Effector memory CD4-positive, alpha-beta T cell (primary cell): ENCODE data around the gene WNT10A.
"Not testable (repeated sequence)": the region's sequence is repeated elsewhere in the genome, so short reads cannot be mapped to it uniquely, and the experiment has no call there.

Experiments
- DNase-seq, 3 donors: peaks; one replicate each; pipeline ENCODE4 v3.0.0-alpha.2; 2020
- H3K27ac ChIP-seq: 2 replicates; pipeline ENCODE4 v1.7.0; 2013; ENCODE audit warnings: mild to moderate bottlenecking, low read length, moderate library complexity; ENCODE audit not compliant: insufficient read depth, poor library complexity, severe bottlenecking
- H3K27me3 ChIP-seq: replicated peaks from 2 replicates; pipeline ENCODE4 v1.7.0; 2013; ENCODE audit warnings: mild to moderate bottlenecking, low read length; ENCODE audit not compliant: insufficient read depth, control insufficient read depth, poor library complexity, severe bottlenecking
- H3K36me3 ChIP-seq: 2 replicates; pipeline ENCODE4 v1.7.0; 2013; ENCODE audit warnings: mild to moderate bottlenecking, low read length, moderate library complexity; ENCODE audit not compliant: control insufficient read depth, insufficient read depth
- H3K4me1 ChIP-seq: 2 replicates; pipeline ENCODE4 v1.7.0; 2013; ENCODE audit warnings: low read length, mild to moderate bottlenecking; ENCODE audit not compliant: control insufficient read depth, insufficient read depth, poor library complexity, severe bottlenecking
- H3K4me3 ChIP-seq: 2 replicates; pipeline ENCODE4 v1.7.0; 2013; ENCODE audit warnings: low read length, low read depth, mild to moderate bottlenecking; ENCODE audit not compliant: insufficient read depth, poor library complexity, severe bottlenecking
- H3K9me3 ChIP-seq: 2 replicates; pipeline ENCODE4 v1.7.0; 2013; ENCODE audit warnings: mild to moderate bottlenecking, low read length, moderate library complexity; ENCODE audit not compliant: control insufficient read depth
- total RNA-seq, 3 donors: gene quantifications; one replicate each; lab custom pipeline; 2026; lab: John Stamatoyannopoulos, UW

Gene WNT10A
- total RNA-seq: 9.1 to 14.2 (median 12.8) reads per million in 3 donors

- H3K27ac ChIP-seq: peak within 1 kb of the TSS; percentile 84
- peak within 1 kb of the TSS; percentile 58 for H3K4me3 ChIP-seq
- DNase-seq: peak; percentile 85 to 89 (median 86)
These were observed at the start of gene WNT10A for GRCh38 chr2:218880102-218880858. Gene WNT10A, plus strand, starts transcription at chr2:218880852. Its CDS starts 144 bp downstream, at chr2:218880996.

GRCh38 chr2:218831378-218831990, 49.2 kb upstream of the WNT10A start, which contains the start of gene PRKAG3:
Gene PRKAG3, minus strand, starts transcription at chr2:218831803.
- no peaks in the 10 kb centered on the region for H3K4me1 ChIP-seq
- no peak for DNase-seq
- H3K36me3 ChIP-seq: no peaks in the 10 kb centered on the region
- no peak within 1 kb of the TSS for H3K4me3 ChIP-seq
- H3K27ac ChIP-seq: no peak within 1 kb of the TSS
- peaks cover 10% of the 10 kb centered on the region for H3K27me3 ChIP-seq
- H3K9me3 ChIP-seq: no peaks in the 10 kb centered on the region

More at GRCh38 chr2:218880102-218880858, at the start of gene WNT10A:
- H3K4me1 ChIP-seq: peaks cover 54% of the 10 kb centered on the region
- H3K27me3 ChIP-seq: no peaks in the 10 kb centered on the region
- no peaks in the 10 kb centered on the region for H3K36me3 ChIP-seq
- H3K9me3 ChIP-seq: no peaks in the 10 kb centered on the region

DNA sequence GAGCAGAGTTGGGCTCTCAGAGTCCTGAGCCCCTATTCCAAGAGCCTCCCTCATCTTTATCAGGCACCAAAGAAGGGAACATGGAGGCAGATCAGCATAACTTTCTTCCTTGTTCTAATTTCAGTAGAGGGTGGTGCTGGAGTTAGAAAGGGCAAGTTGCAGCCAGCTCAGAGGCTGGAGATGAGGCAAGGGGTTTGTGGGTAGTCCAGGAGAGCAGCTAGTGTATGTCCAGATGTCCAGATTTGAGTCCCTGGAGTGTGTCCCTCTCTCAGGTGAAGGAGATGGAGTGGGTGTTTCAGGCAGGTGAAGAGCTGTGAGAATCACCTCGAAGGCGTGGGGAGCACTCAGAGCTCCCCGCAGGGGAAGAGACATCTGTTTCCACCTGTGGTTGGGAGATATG, 48.6 kb upstream of the WNT10A start:
- H3K36me3 ChIP-seq: no peaks in the 10 kb centered on the region
- peaks cover 10% of the 10 kb centered on the region for H3K27me3 ChIP-seq
- H3K9me3 ChIP-seq: no peaks in the 10 kb centered on the region
- H3K4me1 ChIP-seq: no peaks in the 10 kb centered on the region
- H3K4me3 ChIP-seq: no peak overlapping the region
- H3K27ac ChIP-seq: no peak overlapping the region
- no peak for DNase-seq

DNA sequence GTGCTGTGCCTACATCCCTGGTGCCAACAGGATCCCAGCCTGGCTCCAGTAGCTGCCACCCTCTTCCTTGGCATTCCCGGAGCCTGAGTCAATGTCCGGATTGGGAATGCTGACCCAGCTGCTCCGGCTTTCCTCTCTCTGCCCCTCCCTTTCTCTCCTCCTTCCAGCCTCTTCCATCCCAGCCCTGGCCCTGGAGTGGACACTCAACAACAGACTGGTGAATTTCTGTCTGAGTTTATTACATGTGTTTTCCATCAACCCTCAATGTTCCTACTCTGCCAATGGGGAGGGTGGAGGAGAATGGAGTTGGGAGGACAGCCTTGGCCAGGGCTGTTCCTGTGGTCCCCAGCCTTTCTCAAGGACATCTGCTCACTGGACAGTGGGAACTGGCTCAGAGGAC, 48.1 kb upstream of the WNT10A start:
- Histone ChIP-seq H3K4me3 (no peak overlapping the region), H3K9me3 (no peaks in the 10 kb centered on the region), H3K27ac (no peak overlapping the region), H3K36me3 (no peaks in the 10 kb centered on the region), H3K27me3 (peaks cover 10% of the 10 kb centered on the region), H3K4me1 (no peaks in the 10 kb centered on the region)
- DNase-seq: no peak

DNA sequence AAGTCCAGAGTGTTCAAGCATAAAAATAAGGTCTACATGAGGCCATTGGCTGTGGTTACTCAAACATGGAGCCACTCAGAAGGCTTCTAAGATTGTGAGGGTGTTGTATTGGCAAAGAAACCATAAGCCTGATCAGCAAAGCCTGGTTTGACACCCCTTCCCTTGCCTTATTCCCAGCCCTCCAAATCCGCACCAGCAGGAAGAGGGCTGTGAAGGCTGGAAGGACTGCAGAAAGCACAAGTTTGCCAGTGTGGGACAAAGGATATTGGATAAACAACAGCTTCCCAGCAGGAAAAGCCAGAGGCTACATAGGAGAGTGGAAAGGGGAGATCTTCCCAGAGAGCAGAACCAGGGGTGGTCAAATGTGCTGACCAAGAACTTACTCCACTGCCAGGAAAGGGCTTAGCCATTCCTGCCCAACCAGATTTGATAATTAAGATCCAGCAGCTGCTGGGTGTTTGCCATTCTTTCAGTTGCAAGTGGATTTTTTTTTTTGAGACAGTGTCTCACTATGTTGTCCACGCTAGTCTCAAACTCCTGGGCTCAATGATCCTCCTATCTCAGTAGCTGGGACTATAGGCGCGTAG, 47.5 kb upstream of the WNT10A start:
- Histone ChIP-seq H3K9me3 (no peaks in the 10 kb centered on the region), H3K27ac (no peak overlapping the region), H3K4me1 (no peaks in the 10 kb centered on the region), H3K36me3 (no peaks in the 10 kb centered on the region), H3K27me3 (peaks cover 10% of the 10 kb centered on the region), H3K4me3 (no peak overlapping the region)
- no peak for DNase-seq

- H3K4me1 ChIP-seq: no peaks in the 10 kb centered on the region
- peaks cover 10% of the 10 kb centered on the region for H3K27me3 ChIP-seq
- H3K4me3 ChIP-seq: no peak overlapping the region
- no peak for DNase-seq
- no peaks in the 10 kb centered on the region for H3K36me3 ChIP-seq
- H3K27ac ChIP-seq: no peak overlapping the region
- no peaks in the 10 kb centered on the region for H3K9me3 ChIP-seq
These were observed 46.0 kb upstream of the WNT10A start for GRCh38 chr2:218834685-218835084.

GRCh38 chr2:218837495-218837894, 43.2 kb upstream of the WNT10A start:
- Histone ChIP-seq H3K4me3 (no peak overlapping the region), H3K9me3 (no peaks in the 10 kb centered on the region), H3K27me3 (peaks cover 5% of the 10 kb centered on the region), H3K4me1 (no peaks in the 10 kb centered on the region), H3K36me3 (no peaks in the 10 kb centered on the region), H3K27ac (no peak overlapping the region)
- no peak for DNase-seq

DNA sequence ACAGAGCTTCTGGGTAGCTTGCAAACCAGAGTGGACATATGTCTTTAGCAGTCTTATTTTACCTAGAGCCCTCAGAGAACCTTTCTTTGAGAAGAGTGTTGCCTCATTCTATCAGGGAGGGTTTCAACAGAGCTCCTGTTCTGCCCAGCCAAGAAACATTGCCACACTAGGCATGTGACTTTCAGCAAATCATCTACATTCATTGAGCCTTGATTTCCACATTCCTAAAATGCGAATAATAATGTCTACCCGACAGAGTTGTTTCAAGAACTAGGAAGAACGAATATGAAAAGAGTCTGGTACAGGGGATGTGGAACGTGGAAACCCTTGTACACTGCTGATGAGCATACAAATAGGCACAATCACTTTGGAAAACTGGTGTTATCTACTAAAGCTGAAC, 41.2 kb upstream of the WNT10A start:
- no peak for DNase-seq
- H3K36me3 ChIP-seq: no peaks in the 10 kb centered on the region
- peaks cover 1% of the 10 kb centered on the region for H3K27me3 ChIP-seq
- no peak overlapping the region for H3K4me3 ChIP-seq
- no peaks in the 10 kb centered on the region for H3K9me3 ChIP-seq
- no peak overlapping the region for H3K27ac ChIP-seq
- no peaks in the 10 kb centered on the region for H3K4me1 ChIP-seq

DNA sequence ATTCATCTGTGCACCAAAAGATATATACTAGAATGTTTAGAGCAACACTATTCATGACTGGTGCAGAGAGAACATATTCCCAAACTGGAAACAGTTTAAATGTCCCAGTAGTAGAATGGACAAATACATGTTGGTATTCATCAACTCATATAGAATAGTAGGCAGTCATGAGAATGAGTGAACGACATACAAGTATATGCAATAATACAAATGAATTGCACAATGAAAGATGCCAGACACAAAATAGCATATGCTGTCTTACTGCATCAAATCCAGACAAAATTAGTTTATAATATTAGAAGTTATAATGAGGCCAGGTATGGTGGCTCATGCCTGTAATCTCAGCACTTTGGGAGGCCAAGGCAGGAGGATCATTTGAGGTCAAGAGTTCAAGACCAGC, 40.8 kb upstream of the WNT10A start:
- no peak for DNase-seq
- no peaks in the 10 kb centered on the region for H3K36me3 ChIP-seq
- H3K4me1 ChIP-seq: no peaks in the 10 kb centered on the region
- H3K9me3 ChIP-seq: no peaks in the 10 kb centered on the region
- no peak overlapping the region for H3K4me3 ChIP-seq
- no peaks in the 10 kb centered on the region for H3K27me3 ChIP-seq
- no peak overlapping the region for H3K27ac ChIP-seq

DNA sequence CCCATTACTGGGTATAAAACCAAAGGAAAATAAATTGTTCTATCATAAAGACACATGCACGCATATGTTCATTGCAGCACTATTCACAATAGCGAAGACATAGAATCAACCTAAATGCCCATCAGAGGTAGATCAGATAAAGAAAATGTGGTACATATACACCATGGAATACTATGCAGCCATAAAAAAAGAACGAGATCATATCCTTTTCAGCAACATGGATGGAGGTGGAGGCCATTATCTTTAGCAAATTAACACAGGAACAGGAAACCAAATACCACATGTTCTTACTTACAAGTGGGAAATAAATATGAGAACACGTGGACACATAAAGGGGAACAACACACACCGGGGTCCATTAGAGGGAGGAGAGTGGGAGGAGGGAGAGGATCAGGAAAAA, 36.3 kb upstream of the WNT10A start:
- H3K27ac ChIP-seq, H3K9me3 ChIP-seq, H3K4me1 ChIP-seq, H3K27me3 ChIP-seq, H3K36me3 ChIP-seq, H3K4me3 ChIP-seq, DNase-seq: not testable (repeated sequence)
